Breast epithelium (tissue), 3 donors: ENCODE data around the gene PIEZO1.
"Not testable (repeated sequence)": the region's sequence is repeated elsewhere in the genome, so short reads cannot be mapped to it uniquely, and the experiment has no call there.

Source experiments
- POLR2AphosphoS5 ChIP-seq, 3 donors: sonication (generic); formaldehyde crosslinking; IDR thresholded peaks; one replicate each; pipeline ENCODE4 v1.6.1; 2017; ENCODE audit warnings: antibody characterized with exemption in 3 of 3
- TF ChIP-seq, protein P1 (sequence below), 3 donors: fragments of 450-650 bp; IDR thresholded peaks; one replicate each; pipeline ENCODE4 v1.5.1; 2016 to 2017; ENCODE audit warnings: antibody characterized with exemption in 3 of 3, mild to moderate bottlenecking in 3 of 3, moderate library complexity in 3 of 3

- TF ChIP-seq, protein P1, sequence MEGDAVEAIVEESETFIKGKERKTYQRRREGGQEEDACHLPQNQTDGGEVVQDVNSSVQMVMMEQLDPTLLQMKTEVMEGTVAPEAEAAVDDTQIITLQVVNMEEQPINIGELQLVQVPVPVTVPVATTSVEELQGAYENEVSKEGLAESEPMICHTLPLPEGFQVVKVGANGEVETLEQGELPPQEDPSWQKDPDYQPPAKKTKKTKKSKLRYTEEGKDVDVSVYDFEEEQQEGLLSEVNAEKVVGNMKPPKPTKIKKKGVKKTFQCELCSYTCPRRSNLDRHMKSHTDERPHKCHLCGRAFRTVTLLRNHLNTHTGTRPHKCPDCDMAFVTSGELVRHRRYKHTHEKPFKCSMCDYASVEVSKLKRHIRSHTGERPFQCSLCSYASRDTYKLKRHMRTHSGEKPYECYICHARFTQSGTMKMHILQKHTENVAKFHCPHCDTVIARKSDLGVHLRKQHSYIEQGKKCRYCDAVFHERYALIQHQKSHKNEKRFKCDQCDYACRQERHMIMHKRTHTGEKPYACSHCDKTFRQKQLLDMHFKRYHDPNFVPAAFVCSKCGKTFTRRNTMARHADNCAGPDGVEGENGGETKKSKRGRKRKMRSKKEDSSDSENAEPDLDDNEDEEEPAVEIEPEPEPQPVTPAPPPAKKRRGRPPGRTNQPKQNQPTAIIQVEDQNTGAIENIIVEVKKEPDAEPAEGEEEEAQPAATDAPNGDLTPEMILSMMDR (IDR thresholded peaks at IDR 0.05) = not testable (repeated sequence)
- TF ChIP-seq POLR2AphosphoS5 (IDR thresholded peaks at IDR 0.05) = not testable (repeated sequence)
Measured at GRCh38 chr16:88823646-88824045, 38.6 kb upstream of the PIEZO1 start.
